Endothelial cell of umbilical vein (primary cell): ENCODE data around the gene ANKRD13C. TPM values are rescaled to one million over a fixed set of nuclear protein-coding genes. Genes with fewer than 3 reads are reported as not detected.

Experiments
- BruUV-seq: library from RNA; stranded (reverse); fragments of 400-500 nt; replicated peaks from 2 replicates; lab custom pipeline; 2021; lab: Mats Ljungman, UMichigan
- CTCF ChIA-PET: fragments of 300-600, 350-600 bp; sonication (Branson Sonifier 250); formaldehyde crosslinking; loops from one replicate; lab custom pipeline; 2021; ENCODE audit warnings: antibody characterized with exemption, inconsistent platforms; lab: Charles Lee
- POLR2A ChIA-PET: fragments of 300-600, 350-600 bp; sonication (Branson Sonifier 250); formaldehyde crosslinking; loops from one replicate; lab custom pipeline; 2021; ENCODE audit warnings: antibody characterized with exemption, inconsistent platforms; lab: Charles Lee
- DNase-seq: peaks from one replicate; pipeline ENCODE4 v3.0.0-alpha.2; 2011; ENCODE audit warnings: low read depth, low spot score
- FAIRE-seq: peaks from 2 replicates; lab custom pipeline; 2011; peaks lifted over from hg19 to GRCh38; lab: Jason Lieb, UNC
- H2AFZ ChIP-seq: 2 replicates; pipeline ENCODE4 v1.6.0; 2012; ENCODE audit warnings: low read depth, low read length, control low read depth, inconsistent platforms
- H3K27ac ChIP-seq: 2 replicates; pipeline ENCODE4 v1.5.1; 2011; ENCODE audit warnings: low read depth, mild to moderate bottlenecking, control low read depth, low read length, moderate library complexity; ENCODE audit not compliant: insufficient read depth
- H3K27me3 ChIP-seq, 2 experiments: 2 replicates each; pipeline versions ENCODE4 v1.6.0 to v1.6.1; 2011; ENCODE audit warnings: low read length in 2 of 2, mixed read lengths in 1 of 2; ENCODE audit not compliant: control insufficient read depth in 2 of 2, insufficient read depth in 2 of 2
- H3K36me3 ChIP-seq, 2 experiments: 2 replicates in 1 of 2; 3 replicates in 1 of 2; pipeline ENCODE4 v1.5.1; 2011; ENCODE audit warnings: low read length in 2 of 2, mild to moderate bottlenecking in 1 of 2, moderate library complexity in 1 of 2; ENCODE audit not compliant: control insufficient read depth in 2 of 2, insufficient read depth in 2 of 2; ENCODE audit errors: extremely low read depth in 1 of 2
- H3K4me1 ChIP-seq: 3 replicates; pipeline ENCODE4 v1.5.1; 2011; ENCODE audit warnings: mild to moderate bottlenecking, low read length; ENCODE audit not compliant: control insufficient read depth, insufficient read depth; ENCODE audit errors: extremely low read depth
- H3K4me2 ChIP-seq: 2 replicates; pipeline ENCODE4 v1.6.1; 2011; ENCODE audit warnings: low read length, control low read depth, mixed read lengths; ENCODE audit not compliant: insufficient read depth
- H3K4me3 ChIP-seq, 3 experiments: fragments of 200-600 bp in 1 of 3; sonication (generic), shearing (Covaris generic) in 1 of 3; replicated peaks in 1 of 3; 2 replicates each; pipeline ENCODE4 v1.5.1; 2011 to 2016; ENCODE audit warnings: control low read depth in 3 of 3, low read length in 3 of 3, mild to moderate bottlenecking in 2 of 3, inconsistent platforms in 1 of 3, low read depth in 1 of 3, moderate library complexity in 1 of 3; ENCODE audit not compliant: insufficient read depth in 1 of 3
- H3K79me2 ChIP-seq: 2 replicates; pipeline ENCODE4 v1.6.0; 2012; ENCODE audit warnings: low read length, inconsistent platforms; ENCODE audit not compliant: control insufficient read depth, insufficient read depth
- H3K9ac ChIP-seq: replicated peaks from 2 replicates; pipeline ENCODE3; 2011; ENCODE audit warnings: low read length, control low read depth; ENCODE audit not compliant: insufficient read depth; ENCODE audit errors: extremely low read depth
- H3K9me1 ChIP-seq: replicated peaks from 3 replicates; pipeline ENCODE4 v1.6.0; 2011; ENCODE audit warnings: mild to moderate bottlenecking, low read length; ENCODE audit not compliant: control insufficient read depth, insufficient read depth; ENCODE audit errors: extremely low read depth
- H3K9me3 ChIP-seq: replicated peaks from 2 replicates; pipeline ENCODE4 v1.5.1; 2012; ENCODE audit warnings: low read length, inconsistent platforms; ENCODE audit not compliant: control insufficient read depth, insufficient read depth
- H4K20me1 ChIP-seq: replicated peaks from 2 replicates; pipeline ENCODE3; 2011; ENCODE audit warnings: mild to moderate bottlenecking, low read length; ENCODE audit not compliant: control insufficient read depth, insufficient read depth; ENCODE audit errors: extremely low read depth
- CTCF ChIP-seq, 2 donors: IDR thresholded peaks; 1 replicate in 1 of 2; 2 replicates in 1 of 2; pipeline ENCODE4 v1.5.1; 2011; ENCODE audit warnings: low read length in 2 of 2, mild to moderate bottlenecking in 2 of 2, moderate library complexity in 2 of 2, control low read depth in 1 of 2, inconsistent platforms in 1 of 2, low read depth in 1 of 2; ENCODE audit not compliant: insufficient read depth in 1 of 2; ENCODE audit errors: extremely low read depth in 1 of 2
- EZH2 ChIP-seq: IDR thresholded peaks from 2 replicates; pipeline ENCODE4 v1.6.1; 2012; ENCODE audit warnings: borderline replicate concordance, low read depth, mild to moderate bottlenecking, moderate library complexity, low read length, inconsistent platforms; ENCODE audit not compliant: severe bottlenecking
- FOS ChIP-seq: IDR thresholded peaks from 2 replicates; pipeline ENCODE4 v1.6.1; 2011; ENCODE audit warnings: mild to moderate bottlenecking, low read length, moderate library complexity, borderline replicate concordance; ENCODE audit not compliant: insufficient read depth
- GATA2 ChIP-seq: IDR thresholded peaks from 2 replicates; pipeline ENCODE4 v1.7.0; 2011; ENCODE audit warnings: low read depth, mild to moderate bottlenecking, moderate library complexity, mixed read lengths, low read length; ENCODE audit not compliant: insufficient read length, insufficient read depth
- JUN ChIP-seq: IDR thresholded peaks from 2 replicates; pipeline ENCODE4 v1.6.1; 2011; ENCODE audit warnings: borderline replicate concordance, low read depth; ENCODE audit not compliant: insufficient read length, insufficient read depth
- MAX ChIP-seq: IDR thresholded peaks from 2 replicates; pipeline ENCODE4 v1.6.1; 2011; ENCODE audit not compliant: insufficient read depth, insufficient read length
- MYC ChIP-seq: IDR thresholded peaks from one replicate; pipeline ENCODE4 v1.6.1; 2011; ENCODE audit warnings: mild to moderate bottlenecking, low read depth, low read length
- POLR2A ChIP-seq: IDR thresholded peaks from 2 replicates; pipeline ENCODE4 v1.6.1; 2012; ENCODE audit warnings: low read depth, mild to moderate bottlenecking, control low read depth, low read length
- POLR2AphosphoS5 ChIP-seq: IDR thresholded peaks from 2 replicates; pipeline ENCODE4 v1.6.1; 2012; ENCODE audit warnings: low read depth, mild to moderate bottlenecking, control low read depth, low read length, moderate library complexity; ENCODE audit not compliant: insufficient read depth
- dilution Hi-C: fragments of 300-500 bp; cut with MboI; formaldehyde crosslinking; loops from one replicate; pipeline ENCODE4 v1.15.0; 2019; ENCODE audit warnings: low sequenced_read_pairs; ENCODE audit not compliant: extremely low pct_ligation_motif_present
- intact Hi-C: fragments of 100-400 bp; cut with micrococcal nuclease; formaldehyde crosslinking; loops from one replicate; pipeline ENCODE4 v1.10.0; 2022
- polyA plus RNA-seq, 4 experiments: library from polyadenylated mRNA; depleted of rRNA in 3 of 4; stranded (reverse) in 3 of 4; unstranded in 1 of 4; fragments of >200 nt; gene quantifications; 2 replicates each; pipeline versions ENCODE4 v1.2.1 to v1.2.3, GENCODE V29; 2011 to 2012; ENCODE audit warnings: missing spikeins in 1 of 4
- total RNA-seq: library from RNA; stranded (reverse); gene quantifications from 2 replicates; pipeline ENCODE4 v1.2.3, GENCODE V29; 2021

ANKRD13C gene
- total and polyA plus RNA-seq, 2 donors (not counting 3 experiments of a cell fraction or from before 2014, with no cell fraction given): 4.6 to 17.3 TPM

GRCh38 chr1:70224954-70225353 is 129.6 kb downstream of the ANKRD13C start:
- Histone ChIP-seq H4K20me1 (peaks cover 14% of the 10 kb centered on the region), H3K9me1 (no peaks in the 10 kb centered on the region), H3K9ac (no peak overlapping the region), H3K79me2 (peaks cover 81% of the 10 kb centered on the region), H3K4me2 (no peak overlapping the region), H3K4me1 (peaks cover 25% of the 10 kb centered on the region), H3K36me3 (peaks cover 4 to 25% of the 10 kb centered on the region in 2 experiments), H2AFZ (no peak overlapping the region), H3K4me3 (no peak overlapping the region), H3K27ac (no peak overlapping the region), H3K9me3 (no peaks in the 10 kb centered on the region), H3K27me3 (no peaks in the 10 kb centered on the region)
- intact Hi-C loops (loop anchor here (5.0 kb wide), 3 partner anchors 178 to 287 kb away; no protein-coding TSS in a partner anchor), dilution Hi-C loops (no loop called here)
- POLR2A ChIA-PET: no interaction called here
- TF ChIP-seq FOS (no peak), CTCF (IDR thresholded peaks at IDR 0.05; ENCODE audit: extremely low read depth in 1 of 2, insufficient read depth in 1 of 2, low read depth in 1 of 2, low read length in 2 of 2) (no peak), POLR2AphosphoS5 (no peak), POLR2A (no peak), JUN (no peak), MYC (no peak), GATA2 (no peak), MAX (no peak), EZH2 (no peak)
- no TSS peak for BruUV-seq
- CTCF ChIA-PET: no interaction called here
- DNase-seq (no peak), FAIRE-seq (no peak)
